GDM1 (cell line): ENCODE data around the gene IQGAP2.

ENCODE experiments used
- DNase-seq: peaks from one replicate; lab custom pipeline; 2025; lab: John Stamatoyannopoulos, UW

IQGAP2 gene

GRCh38 chr5:76449606-76450005, 46.5 kb downstream of the IQGAP2 start:
- DNase-seq: no peak

DNA sequence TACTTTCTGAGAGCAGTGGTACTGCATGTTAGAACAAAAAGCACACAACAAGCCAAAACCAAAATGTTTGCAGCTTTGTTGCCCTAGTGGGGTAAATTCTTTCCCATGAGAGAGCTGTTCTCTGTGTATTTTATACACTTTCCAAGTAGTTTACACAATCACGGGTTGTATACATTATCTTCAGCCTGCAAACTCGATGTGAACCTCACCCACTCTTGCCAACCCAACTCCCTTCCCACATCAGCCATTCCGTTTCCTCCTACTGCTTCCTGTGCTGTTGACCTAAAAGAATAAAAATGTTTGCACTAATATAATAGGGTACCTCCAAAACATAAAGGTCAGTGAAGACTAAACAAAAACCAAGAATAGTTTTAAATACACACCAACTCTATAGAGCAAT, 47.0 kb downstream of the IQGAP2 start:
- no peak for DNase-seq

DNA sequence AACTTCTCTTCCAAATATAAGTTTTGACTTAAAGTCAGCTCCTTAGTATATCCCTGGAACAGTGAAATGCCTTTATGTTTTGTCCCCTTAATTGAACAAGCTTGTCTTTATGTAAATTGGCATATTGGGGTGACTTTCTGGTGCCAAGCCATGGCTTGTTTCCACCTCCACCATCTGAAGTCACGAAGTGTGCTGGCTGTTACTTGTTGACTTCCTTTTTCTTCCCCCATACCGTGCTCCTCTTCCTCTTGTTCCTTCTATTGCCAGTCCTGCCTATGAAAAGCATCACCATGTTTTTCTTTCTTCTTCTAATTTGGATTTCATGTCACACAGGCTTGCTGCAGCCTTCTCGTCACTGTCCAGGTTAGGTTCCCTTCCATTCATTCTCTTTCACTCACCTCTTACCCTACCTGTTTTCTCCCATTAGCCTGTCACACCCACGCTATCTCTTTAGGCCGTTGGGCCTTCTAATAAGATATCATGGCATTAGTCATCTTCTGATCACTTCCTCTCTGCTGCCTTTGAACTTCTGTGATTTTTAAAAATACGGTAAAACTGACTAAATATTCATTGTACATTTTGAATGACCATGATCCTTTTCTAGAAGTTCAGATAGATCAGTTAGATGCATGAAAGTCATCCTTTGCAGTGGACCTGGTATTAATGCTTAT, 48.1 kb downstream of the IQGAP2 start:
- no peak for DNase-seq

GRCh38 chr5:76455531-76456133, 52.5 kb downstream of the IQGAP2 start:
- DNase-seq: no peak

DNA sequence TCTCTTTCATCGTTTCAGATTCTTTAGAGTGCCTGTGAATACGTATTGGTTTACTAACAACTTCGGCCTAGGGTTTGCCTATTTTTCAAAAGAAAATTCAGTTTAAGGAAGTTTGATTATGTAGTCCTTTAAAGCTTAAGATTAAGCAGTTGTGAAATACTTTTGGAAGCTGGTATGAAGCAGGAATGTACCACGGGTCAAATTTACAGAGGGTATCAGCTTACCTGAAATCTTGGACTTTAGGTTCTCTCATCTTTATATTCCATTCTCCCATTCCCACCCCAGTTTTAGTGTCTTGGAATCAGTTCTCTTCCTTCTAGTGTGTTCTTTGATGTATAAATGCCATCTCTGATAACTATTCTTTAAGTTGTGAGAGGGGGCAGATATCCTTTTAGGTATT, 53.2 kb downstream of the IQGAP2 start:
- DNase-seq: no peak

GRCh38 chr5:76457674-76458485, 54.8 kb downstream of the IQGAP2 start:
- DNase-seq: no peak

- no peak for DNase-seq
Observed at GRCh38 chr5:76458486-76458830, 55.4 kb downstream of the IQGAP2 start.

- no peak for DNase-seq
Observed at GRCh38 chr5:76460104-76460503, 57.0 kb downstream of the IQGAP2 start.

- DNase-seq: no peak
Observed at GRCh38 chr5:76462097-76462667, 59.1 kb downstream of the IQGAP2 start.

DNA sequence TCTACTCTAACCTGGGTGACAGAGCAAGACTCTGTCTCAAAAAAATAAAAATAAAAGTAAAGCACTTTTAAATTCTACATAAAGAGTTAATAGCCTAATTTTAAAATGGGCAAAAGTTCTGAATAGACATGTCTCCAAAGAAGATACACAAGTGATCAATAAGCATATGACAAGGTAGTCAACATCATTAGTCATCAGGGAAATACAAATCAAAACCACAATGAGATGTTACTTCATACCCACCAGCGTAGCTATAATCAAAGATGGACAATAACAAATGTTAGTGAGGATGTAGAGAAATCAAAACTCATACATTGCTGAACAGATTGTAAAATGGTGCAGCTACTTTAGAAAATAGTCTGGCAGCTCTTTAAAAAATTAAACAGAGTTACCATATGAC, 64.1 kb downstream of the IQGAP2 start:
- DNase-seq: no peak

DNA sequence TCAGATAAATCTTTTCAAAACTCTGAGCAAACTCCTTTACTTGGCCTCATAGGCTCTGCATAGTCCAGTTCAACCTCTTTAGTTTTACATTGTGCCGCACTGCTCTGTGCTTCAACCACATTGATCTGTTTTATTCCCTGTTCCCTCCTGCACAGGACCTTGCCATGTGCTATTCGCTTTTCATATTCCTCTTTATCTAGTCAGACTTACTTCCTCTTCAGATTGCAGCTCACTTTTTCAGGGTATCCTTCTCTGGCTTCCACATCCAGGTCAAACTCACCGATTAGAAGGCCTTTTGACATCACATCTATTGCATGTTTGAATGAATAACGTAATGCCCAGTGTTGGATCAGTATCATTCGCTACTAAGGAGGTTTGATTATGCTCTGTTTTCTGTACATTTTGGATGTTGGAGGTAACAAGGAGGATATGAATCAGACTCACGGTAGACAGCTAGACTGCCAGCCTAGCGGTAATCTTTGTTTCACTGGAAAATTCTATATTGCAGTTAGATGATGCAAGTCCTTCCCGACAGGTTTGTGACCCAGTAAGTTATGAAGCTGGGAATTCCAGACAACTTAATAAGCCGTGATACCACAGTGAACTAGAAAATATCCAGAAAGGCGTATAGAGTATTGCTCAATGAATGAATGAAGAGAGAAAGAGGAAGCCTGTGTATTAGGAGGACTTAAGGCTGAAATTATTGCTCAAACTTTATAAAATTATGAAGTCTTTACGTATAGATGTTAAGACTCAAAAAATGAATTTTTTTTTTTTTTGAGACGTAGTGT, 65.7 kb downstream of the IQGAP2 start:
- DNase-seq: no peak

GRCh38 chr5:76469656-76470290, 66.7 kb downstream of the IQGAP2 start:
- no peak for DNase-seq

DNA sequence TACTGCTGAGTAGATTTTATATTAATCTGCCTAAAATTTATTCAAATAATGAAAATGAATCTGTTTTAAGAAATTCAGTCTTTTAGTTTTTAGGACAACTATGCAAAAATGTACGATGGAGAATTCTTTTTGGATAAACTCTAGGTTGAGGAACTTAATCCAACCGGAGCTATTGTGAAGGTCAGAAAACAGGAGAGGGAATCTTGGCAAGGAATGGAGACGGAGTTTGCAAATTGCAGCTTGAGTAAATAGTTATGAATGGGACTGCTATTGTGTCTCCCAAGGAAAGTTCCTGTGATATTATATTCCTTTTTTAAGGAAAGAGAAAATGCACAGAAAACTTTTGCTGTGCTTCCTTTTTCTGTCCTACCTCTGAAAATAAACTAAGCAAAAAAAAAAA, 67.9 kb downstream of the IQGAP2 start:
- no peak for DNase-seq

GRCh38 chr5:76471406-76471805, 68.3 kb downstream of the IQGAP2 start:
- DNase-seq: no peak

DNA sequence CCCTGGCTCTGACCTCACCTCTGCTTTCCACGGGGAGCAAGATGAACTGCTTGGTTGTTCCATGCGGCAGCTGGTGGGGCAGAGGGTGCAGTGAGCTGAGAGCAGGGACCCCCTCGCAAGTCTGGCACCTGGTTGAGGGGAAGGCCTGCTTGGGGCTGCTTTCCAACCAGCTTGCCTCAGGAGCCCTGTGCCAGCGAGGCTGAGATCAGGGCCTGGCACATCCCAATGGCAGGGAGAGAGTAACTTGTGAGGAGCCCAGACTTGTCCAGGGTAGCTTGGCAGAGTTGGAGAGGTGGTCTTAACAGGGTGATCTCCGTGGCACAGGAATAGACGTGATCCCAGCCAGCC, 68.9 kb downstream of the IQGAP2 start:
- DNase-seq: no peak

- DNase-seq: no peak
Observed at GRCh38 chr5:76472335-76473008, 69.4 kb downstream of the IQGAP2 start.

DNA sequence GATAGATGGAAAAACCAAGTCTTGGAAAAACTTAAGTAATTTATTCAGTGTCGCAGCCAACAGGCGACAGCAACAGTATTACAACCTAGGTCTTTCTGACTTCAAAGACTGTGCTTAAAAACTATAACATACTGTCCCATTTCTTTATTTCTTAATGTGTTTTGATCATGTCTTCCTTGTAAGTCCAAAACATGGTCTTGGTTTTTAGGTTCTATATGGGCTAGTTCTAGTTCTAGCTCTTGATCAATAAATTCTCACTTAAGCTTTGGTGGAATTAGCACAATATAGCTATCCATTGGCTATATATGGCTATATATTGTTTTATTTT, 69.9 kb downstream of the IQGAP2 start:
- no peak for DNase-seq

GRCh38 chr5:76473661-76474060, 70.6 kb downstream of the IQGAP2 start:
- no peak for DNase-seq

- no peak for DNase-seq
Observed at GRCh38 chr5:76474377-76474776, 71.3 kb downstream of the IQGAP2 start.

DNA sequence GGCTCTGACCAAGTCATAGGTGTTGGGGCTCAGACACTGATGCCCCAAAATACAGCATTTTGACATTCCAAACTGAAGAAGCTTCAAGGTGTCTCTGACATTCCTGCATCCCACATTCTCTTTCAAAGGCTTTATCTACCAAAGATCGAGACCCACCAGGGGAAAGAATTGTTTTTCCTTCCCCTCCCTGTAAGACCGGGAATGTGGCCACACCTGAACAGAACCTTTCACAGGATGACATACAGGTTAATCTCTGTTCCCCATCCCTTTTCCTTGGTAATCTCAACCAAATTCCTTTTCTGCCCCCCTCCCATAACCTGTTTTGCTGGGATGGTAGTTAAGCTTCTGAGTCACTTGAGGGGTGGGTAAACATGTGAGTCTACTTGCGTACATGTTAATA, 72.3 kb downstream of the IQGAP2 start:
- no peak for DNase-seq

- no peak for DNase-seq
Observed at GRCh38 chr5:76475936-76476335, 72.9 kb downstream of the IQGAP2 start.
